Upper lobe of left lung (tissue), 4 donors: ENCODE measurements around the gene ZDHHC11B.
"Not testable (repeated sequence)": the region's sequence is repeated elsewhere in the genome, so short reads cannot be mapped to it uniquely, and the experiment has no call there.

Source experiments
- EP300 ChIP-seq, 4 donors: sonication (generic); formaldehyde crosslinking; IDR thresholded peaks; one replicate each; pipeline ENCODE4 v1.5.1; 2017; ENCODE audit warnings: antibody characterized with exemption in 4 of 4, control low read depth in 2 of 4
- POLR2A ChIP-seq, 4 donors: fragments of 450-650 bp; IDR thresholded peaks; one replicate each; pipeline ENCODE4 v1.5.1; 2016 to 2017; ENCODE audit warnings: antibody characterized with exemption in 4 of 4, mild to moderate bottlenecking in 2 of 4
- POLR2AphosphoS5 ChIP-seq, 2 donors: sonication (generic); formaldehyde crosslinking; IDR thresholded peaks; one replicate each; pipeline ENCODE4 v1.5.1; 2017; ENCODE audit warnings: antibody characterized with exemption in 2 of 2
- TF ChIP-seq, protein P1 (sequence below), 6 experiments: fragments of 450-650 bp in 4 of 6; fragments of 200-600 bp in 2 of 6; sonication (generic) in 2 of 6; IDR thresholded peaks; one replicate each; pipeline ENCODE4 v1.5.1; 2016 to 2019; ENCODE audit warnings: antibody characterized with exemption in 6 of 6

DNA sequence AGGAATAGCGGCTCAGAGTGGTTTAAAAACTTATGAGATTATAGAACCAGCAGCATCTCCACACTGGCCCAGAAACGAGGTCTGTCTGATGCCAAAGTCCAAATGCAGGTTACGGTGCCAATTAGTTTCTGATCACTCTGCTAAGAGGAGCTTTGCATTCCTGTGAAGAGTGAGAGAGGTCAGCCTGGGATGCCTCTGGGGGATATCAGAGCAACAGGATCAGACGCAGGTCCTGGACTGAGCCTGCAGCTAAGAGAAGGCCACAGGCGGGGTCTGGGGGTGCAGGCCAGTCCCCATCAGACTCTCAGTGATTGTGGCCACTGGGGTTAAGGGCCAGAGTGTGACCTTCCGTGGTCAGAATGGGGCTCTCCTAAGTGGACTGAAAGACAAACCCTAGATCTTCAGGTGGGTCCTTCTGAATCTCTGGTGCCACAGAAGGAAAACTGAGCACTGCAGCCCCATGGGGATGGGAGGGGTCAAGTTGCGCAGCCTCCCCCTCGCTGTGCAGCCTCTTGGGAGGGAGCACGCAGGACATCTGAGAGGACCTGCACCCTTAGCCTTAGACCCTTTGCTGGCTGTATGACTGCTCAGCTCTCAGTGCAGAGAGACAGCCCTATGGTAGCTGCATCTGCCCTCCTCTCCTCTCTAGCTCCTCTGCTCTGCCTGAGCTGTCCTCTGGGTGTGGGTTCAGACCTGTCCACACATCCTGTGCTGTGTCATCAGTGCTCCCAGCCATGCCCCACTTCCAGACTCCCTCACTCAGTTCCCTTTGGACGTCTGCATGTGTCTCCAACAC is 23.4 kb upstream of the ZDHHC11B start:
- not testable (repeated sequence) for TF ChIP-seq POLR2A, POLR2AphosphoS5, EP300 (IDR thresholded peaks at IDR 0.05)
- TF ChIP-seq, protein P1, sequence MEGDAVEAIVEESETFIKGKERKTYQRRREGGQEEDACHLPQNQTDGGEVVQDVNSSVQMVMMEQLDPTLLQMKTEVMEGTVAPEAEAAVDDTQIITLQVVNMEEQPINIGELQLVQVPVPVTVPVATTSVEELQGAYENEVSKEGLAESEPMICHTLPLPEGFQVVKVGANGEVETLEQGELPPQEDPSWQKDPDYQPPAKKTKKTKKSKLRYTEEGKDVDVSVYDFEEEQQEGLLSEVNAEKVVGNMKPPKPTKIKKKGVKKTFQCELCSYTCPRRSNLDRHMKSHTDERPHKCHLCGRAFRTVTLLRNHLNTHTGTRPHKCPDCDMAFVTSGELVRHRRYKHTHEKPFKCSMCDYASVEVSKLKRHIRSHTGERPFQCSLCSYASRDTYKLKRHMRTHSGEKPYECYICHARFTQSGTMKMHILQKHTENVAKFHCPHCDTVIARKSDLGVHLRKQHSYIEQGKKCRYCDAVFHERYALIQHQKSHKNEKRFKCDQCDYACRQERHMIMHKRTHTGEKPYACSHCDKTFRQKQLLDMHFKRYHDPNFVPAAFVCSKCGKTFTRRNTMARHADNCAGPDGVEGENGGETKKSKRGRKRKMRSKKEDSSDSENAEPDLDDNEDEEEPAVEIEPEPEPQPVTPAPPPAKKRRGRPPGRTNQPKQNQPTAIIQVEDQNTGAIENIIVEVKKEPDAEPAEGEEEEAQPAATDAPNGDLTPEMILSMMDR (IDR thresholded peaks at IDR 0.05), result not testable (repeated sequence)
